Liver (tissue), 3 donors: ENCODE measurements around the gene ANKRD33.

Experiments used
- EGR1 ChIP-seq, 2 donors: IDR thresholded peaks; 2 replicates each; pipeline ENCODE4 v1.6.1; 2016 to 2018; ENCODE audit warnings: antibody characterized with exemption in 2 of 2, low read depth in 2 of 2
- FOXA1 ChIP-seq: IDR thresholded peaks from 2 replicates; pipeline ENCODE4 v1.6.1; 2016; ENCODE audit warnings: antibody characterized with exemption
- GABPA ChIP-seq, 2 donors: IDR thresholded peaks in 1 of 2; conservative IDR thresholded peaks in 1 of 2; 2 replicates each; pipeline ENCODE4 v1.6.1; 2016; ENCODE audit warnings: antibody characterized with exemption in 2 of 2, mild to moderate bottlenecking in 1 of 2, moderate library complexity in 1 of 2
- HNF4A ChIP-seq, 2 donors: conservative IDR thresholded peaks; 2 replicates each; pipeline ENCODE4 v1.6.1; 2016; ENCODE audit warnings: antibody characterized with exemption in 2 of 2, mild to moderate bottlenecking in 2 of 2
- JUND ChIP-seq, 2 donors: IDR thresholded peaks; 2 replicates each; pipeline ENCODE4 v1.6.1; 2016; ENCODE audit warnings: antibody characterized with exemption in 2 of 2
- RAD21 ChIP-seq, 2 donors: IDR thresholded peaks; 2 replicates each; pipeline ENCODE4 v1.6.1; 2016; ENCODE audit warnings: antibody characterized with exemption in 2 of 2, mild to moderate bottlenecking in 2 of 2
- RXRA ChIP-seq, 2 donors: IDR thresholded peaks; 2 replicates each; pipeline ENCODE4 v1.6.1; 2017 to 2018; ENCODE audit warnings: antibody characterized with exemption in 2 of 2, mild to moderate bottlenecking in 1 of 2
- SP1 ChIP-seq: IDR thresholded peaks from 2 replicates; pipeline ENCODE4 v1.6.1; 2018; ENCODE audit warnings: antibody characterized with exemption, mild to moderate bottlenecking
- TAF1 ChIP-seq: conservative IDR thresholded peaks from 2 replicates; pipeline ENCODE4 v1.6.1; 2016; ENCODE audit warnings: antibody characterized with exemption, mild to moderate bottlenecking
- YY1 ChIP-seq: IDR thresholded peaks from 2 replicates; pipeline ENCODE4 v1.6.1; 2016; ENCODE audit warnings: antibody characterized with exemption, mild to moderate bottlenecking
- TF ChIP-seq, protein P1 (sequence below): fragments of 150-350 bp; IDR thresholded peaks from 2 replicates; pipeline ENCODE4 v1.5.1; 2017; ENCODE audit warnings: improper control_type of control experiment, low read depth, low read length; ENCODE audit not compliant: missing input control
- TF ChIP-seq, protein P2 (sequence below): IDR thresholded peaks from 2 replicates; pipeline ENCODE4 v1.6.1; 2016; ENCODE audit warnings: antibody characterized with exemption
- TF ChIP-seq, protein P3 (sequence below): IDR thresholded peaks from 2 replicates; pipeline ENCODE4 v1.6.1; 2016; ENCODE audit warnings: antibody characterized with exemption
- donor health status: healthy.
- donor health status: healthy.

DNA sequence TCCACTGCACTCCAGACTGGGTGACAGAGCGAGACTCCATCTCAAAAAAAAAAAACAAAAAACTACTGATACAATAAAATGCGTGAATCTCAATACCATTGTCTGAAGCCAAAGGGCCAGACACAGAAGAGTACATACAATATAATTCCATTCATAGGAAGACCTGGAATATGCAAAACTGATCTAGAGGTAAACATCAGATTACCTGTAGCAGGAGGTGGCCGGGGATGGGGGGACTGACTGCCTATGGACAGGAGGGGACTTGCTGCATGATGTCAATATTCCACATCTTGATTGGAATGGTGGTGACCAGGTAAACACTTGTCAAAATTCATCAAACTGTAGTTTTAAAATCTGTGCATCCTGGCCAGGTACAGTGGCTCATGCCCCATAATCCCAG lies 26.9 kb upstream of the ANKRD33 start:
- no peak for TF ChIP-seq RXRA (IDR thresholded peaks at IDR 0.05)
- no peak for TF ChIP-seq EGR1 (IDR thresholded peaks at IDR 0.05; ENCODE audit: low read depth in 2 of 2)
- TF ChIP-seq, protein P1, sequence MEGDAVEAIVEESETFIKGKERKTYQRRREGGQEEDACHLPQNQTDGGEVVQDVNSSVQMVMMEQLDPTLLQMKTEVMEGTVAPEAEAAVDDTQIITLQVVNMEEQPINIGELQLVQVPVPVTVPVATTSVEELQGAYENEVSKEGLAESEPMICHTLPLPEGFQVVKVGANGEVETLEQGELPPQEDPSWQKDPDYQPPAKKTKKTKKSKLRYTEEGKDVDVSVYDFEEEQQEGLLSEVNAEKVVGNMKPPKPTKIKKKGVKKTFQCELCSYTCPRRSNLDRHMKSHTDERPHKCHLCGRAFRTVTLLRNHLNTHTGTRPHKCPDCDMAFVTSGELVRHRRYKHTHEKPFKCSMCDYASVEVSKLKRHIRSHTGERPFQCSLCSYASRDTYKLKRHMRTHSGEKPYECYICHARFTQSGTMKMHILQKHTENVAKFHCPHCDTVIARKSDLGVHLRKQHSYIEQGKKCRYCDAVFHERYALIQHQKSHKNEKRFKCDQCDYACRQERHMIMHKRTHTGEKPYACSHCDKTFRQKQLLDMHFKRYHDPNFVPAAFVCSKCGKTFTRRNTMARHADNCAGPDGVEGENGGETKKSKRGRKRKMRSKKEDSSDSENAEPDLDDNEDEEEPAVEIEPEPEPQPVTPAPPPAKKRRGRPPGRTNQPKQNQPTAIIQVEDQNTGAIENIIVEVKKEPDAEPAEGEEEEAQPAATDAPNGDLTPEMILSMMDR: no peak
- TF ChIP-seq SP1: no peak
- TF ChIP-seq TAF1: no peak
- TF ChIP-seq YY1: no peak
- TF ChIP-seq GABPA (IDR thresholded peaks at IDR 0.05 in 1 of 2, conservative IDR thresholded peaks at IDR 0.05 in 1 of 2): no peak
- TF ChIP-seq, protein P2, sequence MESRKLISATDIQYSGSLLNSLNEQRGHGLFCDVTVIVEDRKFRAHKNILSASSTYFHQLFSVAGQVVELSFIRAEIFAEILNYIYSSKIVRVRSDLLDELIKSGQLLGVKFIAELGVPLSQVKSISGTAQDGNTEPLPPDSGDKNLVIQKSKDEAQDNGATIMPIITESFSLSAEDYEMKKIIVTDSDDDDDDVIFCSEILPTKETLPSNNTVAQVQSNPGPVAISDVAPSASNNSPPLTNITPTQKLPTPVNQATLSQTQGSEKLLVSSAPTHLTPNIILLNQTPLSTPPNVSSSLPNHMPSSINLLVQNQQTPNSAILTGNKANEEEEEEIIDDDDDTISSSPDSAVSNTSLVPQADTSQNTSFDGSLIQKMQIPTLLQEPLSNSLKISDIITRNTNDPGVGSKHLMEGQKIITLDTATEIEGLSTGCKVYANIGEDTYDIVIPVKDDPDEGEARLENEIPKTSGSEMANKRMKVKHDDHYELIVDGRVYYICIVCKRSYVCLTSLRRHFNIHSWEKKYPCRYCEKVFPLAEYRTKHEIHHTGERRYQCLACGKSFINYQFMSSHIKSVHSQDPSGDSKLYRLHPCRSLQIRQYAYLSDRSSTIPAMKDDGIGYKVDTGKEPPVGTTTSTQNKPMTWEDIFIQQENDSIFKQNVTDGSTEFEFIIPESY: no peak
- no peak for TF ChIP-seq RAD21 (IDR thresholded peaks at IDR 0.05)
- TF ChIP-seq HNF4A (conservative IDR thresholded peaks at IDR 0.05): no peak
- TF ChIP-seq, protein P3, sequence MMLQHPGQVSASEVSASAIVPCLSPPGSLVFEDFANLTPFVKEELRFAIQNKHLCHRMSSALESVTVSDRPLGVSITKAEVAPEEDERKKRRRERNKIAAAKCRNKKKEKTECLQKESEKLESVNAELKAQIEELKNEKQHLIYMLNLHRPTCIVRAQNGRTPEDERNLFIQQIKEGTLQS: no peak
- TF ChIP-seq JUND (IDR thresholded peaks at IDR 0.05): no peak
- no peak for TF ChIP-seq FOXA1
